Measurements from ENCODE around the gene SMTNL2. TPM values are rescaled to one million over a fixed set of nuclear protein-coding genes. Genes with fewer than 3 reads are reported as not detected.
A peak's percentile ranks its signal among the peaks of the same experiment; 100 is the strongest.

SMTNL2 gene
- total RNA-seq, 1 experiment from 2014 or later = 2.9 TPM

GRCh38 chr17:4557626-4558346, 26.5 kb upstream of the SMTNL2 start:
- DNase-seq (ENCODE audit: low read depth) = no peak
- in situ Hi-C loops (cut with HindIII; ENCODE audit: low pct_unique_long_range_greater_than_20kb, low sequenced_read_pairs) = no loop called here

- in situ Hi-C loops (cut with HindIII; ENCODE audit: low pct_unique_long_range_greater_than_20kb, low sequenced_read_pairs) = no loop called here
- DNase-seq (ENCODE audit: low read depth) = no peak
Observed at GRCh38 chr17:4558347-4558971, 25.9 kb upstream of the SMTNL2 start.

GRCh38 chr17:4559139-4559791, 25.1 kb upstream of the SMTNL2 start:
- in situ Hi-C loops (cut with HindIII; ENCODE audit: low pct_unique_long_range_greater_than_20kb, low sequenced_read_pairs) = no loop called here

GRCh38 chr17:4559966-4560365, 24.4 kb upstream of the SMTNL2 start:
- no peak for DNase-seq (ENCODE audit: low read depth)
- in situ Hi-C loops (cut with HindIII; ENCODE audit: low pct_unique_long_range_greater_than_20kb, low sequenced_read_pairs) = no loop called here

More at GRCh38 chr17:4559139-4559791, 25.1 kb upstream of the SMTNL2 start:
- DNase-seq (ENCODE audit: low read depth) = no peak

- in situ Hi-C loops (cut with HindIII; ENCODE audit: low pct_unique_long_range_greater_than_20kb, low sequenced_read_pairs) = no loop called here
- no peak for DNase-seq (ENCODE audit: low read depth)
Observed at GRCh38 chr17:4560421-4560820, 23.9 kb upstream of the SMTNL2 start, which contains the start of gene GGT6. TSS of gene GGT6 (minus strand) at chr17:4560577. CDS start at chr17:4560521, 56 bp downstream.

GRCh38 chr17:4560837-4561256, 23.5 kb upstream of the SMTNL2 start:
- DNase-seq (ENCODE audit: low read depth) = no peak
- in situ Hi-C loops (cut with HindIII; ENCODE audit: low pct_unique_long_range_greater_than_20kb, low sequenced_read_pairs) = no loop called here

GRCh38 chr17:4562015-4562969, 22.0 kb upstream of the SMTNL2 start:
- in situ Hi-C loops (cut with HindIII; ENCODE audit: low pct_unique_long_range_greater_than_20kb, low sequenced_read_pairs) = no loop called here
- DNase-seq (ENCODE audit: low read depth) = no peak

- in situ Hi-C loops (cut with HindIII; ENCODE audit: low pct_unique_long_range_greater_than_20kb, low sequenced_read_pairs) = no loop called here
- peak; percentile 51 for DNase-seq (ENCODE audit: low read depth)
Observed at GRCh38 chr17:4565209-4566141, 18.9 kb upstream of the SMTNL2 start.

- in situ Hi-C loops (cut with HindIII; ENCODE audit: low pct_unique_long_range_greater_than_20kb, low sequenced_read_pairs) = no loop called here
- peak; percentile 50 for DNase-seq (ENCODE audit: low read depth)
Observed at GRCh38 chr17:4566785-4567184, 17.5 kb upstream of the SMTNL2 start.

- no peak for DNase-seq (ENCODE audit: low read depth)
- in situ Hi-C loops (cut with HindIII; ENCODE audit: low pct_unique_long_range_greater_than_20kb, low sequenced_read_pairs) = no loop called here
Observed at GRCh38 chr17:4569591-4569990, 14.7 kb upstream of the SMTNL2 start.

GRCh38 chr17:4572131-4572530, 12.2 kb upstream of the SMTNL2 start:
- in situ Hi-C loops (cut with HindIII; ENCODE audit: low pct_unique_long_range_greater_than_20kb, low sequenced_read_pairs) = no loop called here
- DNase-seq (ENCODE audit: low read depth) = no peak

GRCh38 chr17:4573115-4573514, 11.2 kb upstream of the SMTNL2 start:
- no peak for DNase-seq (ENCODE audit: low read depth)
- in situ Hi-C loops (cut with HindIII; ENCODE audit: low pct_unique_long_range_greater_than_20kb, low sequenced_read_pairs) = no loop called here

GRCh38 chr17:4573669-4574068, 10.7 kb upstream of the SMTNL2 start:
- DNase-seq (ENCODE audit: low read depth) = peak; percentile 70
- in situ Hi-C loops (cut with HindIII; ENCODE audit: low pct_unique_long_range_greater_than_20kb, low sequenced_read_pairs) = no loop called here

- in situ Hi-C loops (cut with HindIII; ENCODE audit: low pct_unique_long_range_greater_than_20kb, low sequenced_read_pairs) = no loop called here
- no peak for DNase-seq (ENCODE audit: low read depth)
Observed at GRCh38 chr17:4574448-4575045, 9.8 kb upstream of the SMTNL2 start.

GRCh38 chr17:4576161-4576558, 8.2 kb upstream of the SMTNL2 start:
- in situ Hi-C loops (cut with HindIII; ENCODE audit: low pct_unique_long_range_greater_than_20kb, low sequenced_read_pairs) = no loop called here
- no peak for DNase-seq (ENCODE audit: low read depth)

GRCh38 chr17:4576729-4577322, 7.5 kb upstream of the SMTNL2 start:
- no peak for DNase-seq (ENCODE audit: low read depth)
- in situ Hi-C loops (cut with HindIII; ENCODE audit: low pct_unique_long_range_greater_than_20kb, low sequenced_read_pairs) = no loop called here
